OCI-LY7 (cell line): ENCODE measurements around the gene CIDEA. TPM values are rescaled to one million over a fixed set of nuclear protein-coding genes. Genes with fewer than 3 reads are reported as not detected.
A peak's percentile ranks its signal among the peaks of the same experiment; 100 is the strongest.

ENCODE experiments used
- BruUV-seq: library from RNA; stranded (reverse); fragments of 400-500 nt; replicated peaks from 2 replicates; lab custom pipeline; 2021; lab: Mats Ljungman, UMichigan
- CTCF ChIA-PET: fragments of 300-600 bp; sonication (Branson Sonifier 250); formaldehyde crosslinking; loops from one replicate; lab custom pipeline; 2022; ENCODE audit warnings: antibody characterized with exemption; ENCODE audit not compliant: unreplicated experiment; lab: Charles Lee
- POLR2A ChIA-PET: fragments of 300-600 bp; sonication (Branson Sonifier 250); formaldehyde crosslinking; loops from one replicate; lab custom pipeline; 2022; ENCODE audit warnings: antibody characterized with exemption; lab: Charles Lee
- DNase-seq: peaks from one replicate; pipeline ENCODE4 v3.0.0-alpha.2; 2015; ENCODE audit warnings: low spot score
- H2AFZ ChIP-seq: fragments of 200-600 bp; sonication (generic), shearing (Covaris generic); 2 replicates; pipeline ENCODE4 v1.6.1; 2014; ENCODE audit warnings: mild to moderate bottlenecking, antibody characterized with exemption, low read length, moderate library complexity
- H3K27ac ChIP-seq: fragments of 200-600 bp; sonication (generic); 2 replicates; pipeline ENCODE4 v1.5.1; 2014; ENCODE audit warnings: mixed run types, low read depth, mild to moderate bottlenecking, moderate library complexity, low read length, inconsistent platforms; ENCODE audit not compliant: poor library complexity, severe bottlenecking
- H3K36me3 ChIP-seq: fragments of 200-600 bp; sonication (generic); 2 replicates; pipeline ENCODE4 v1.6.1; 2014; ENCODE audit warnings: mild to moderate bottlenecking, antibody characterized with exemption, low read length, moderate library complexity, mixed read lengths; ENCODE audit not compliant: insufficient read depth
- H3K4me1 ChIP-seq: fragments of 200-600 bp; sonication (generic); 2 replicates; pipeline ENCODE4 v1.5.1; 2014; ENCODE audit warnings: mild to moderate bottlenecking, low read length; ENCODE audit not compliant: insufficient read depth, poor library complexity, severe bottlenecking
- H3K4me2 ChIP-seq: fragments of 200-600 bp; sonication (generic); 2 replicates; pipeline ENCODE4 v1.6.1; 2014; ENCODE audit warnings: mild to moderate bottlenecking, low read length
- H3K4me3 ChIP-seq: fragments of 200-600 bp; sonication (generic); 2 replicates; pipeline ENCODE4 v1.5.1; 2014; ENCODE audit warnings: mild to moderate bottlenecking, low read depth, low read length; ENCODE audit not compliant: poor library complexity, severe bottlenecking
- H3K79me2 ChIP-seq: fragments of 200-600 bp; sonication (generic); 2 replicates; pipeline ENCODE4 v1.6.1; 2016; ENCODE audit warnings: low read depth, mild to moderate bottlenecking, low read length, moderate library complexity, mixed read lengths; ENCODE audit not compliant: insufficient read depth
- H3K9me2 ChIP-seq: fragments of 200-600 bp; sonication (generic); 2 replicates; pipeline ENCODE4 v1.6.1; 2016; ENCODE audit warnings: mild to moderate bottlenecking, low read length, mixed read lengths; ENCODE audit not compliant: insufficient read depth
- H3K9me3 ChIP-seq: fragments of 200-600 bp; sonication (generic); 2 replicates; pipeline ENCODE4 v1.6.1; 2014; ENCODE audit warnings: mild to moderate bottlenecking, mixed run types, low read length, mixed read lengths
- H4K20me1 ChIP-seq: fragments of 200-600 bp; sonication (generic); 2 replicates; pipeline ENCODE4 v1.6.1; 2014; ENCODE audit warnings: mild to moderate bottlenecking, antibody characterized with exemption, low read length, moderate library complexity, mixed read lengths; ENCODE audit not compliant: insufficient read depth
- CTCF ChIP-seq: fragments of 200-600 bp; sonication (generic); conservative IDR thresholded peaks from 2 replicates; pipeline ENCODE4 v1.5.1; 2014; ENCODE audit warnings: mild to moderate bottlenecking, antibody characterized with exemption, low read length, moderate library complexity, mixed read lengths
- EZH2phosphoT487 ChIP-seq: fragments of 200-600 bp; sonication (generic); IDR thresholded peaks from 2 replicates; pipeline ENCODE4 v1.6.1; 2018; ENCODE audit warnings: low read depth, borderline replicate concordance, mild to moderate bottlenecking, mixed run types, antibody characterized with exemption, low read length, moderate library complexity, mixed read lengths
- intact Hi-C: fragments of 100-400 bp; cut with micrococcal nuclease; formaldehyde crosslinking; loops from one replicate; pipeline ENCODE4 v1.10.0; 2022; ENCODE audit not compliant: unreplicated experiment
- total RNA-seq, 2 experiments: library from RNA; depleted of rRNA in 1 of 2; stranded (reverse); fragments of >200 nt in 1 of 2; shearing (Covaris generic) in 1 of 2; gene quantifications; 2 replicates each; pipeline ENCODE4 v1.2.3, GENCODE V29; 2014 to 2022

Gene CIDEA
- total RNA-seq, 2 experiments from 2014 or later, result not detected

- TF ChIP-seq CTCF, result no peak
- TF ChIP-seq EZH2phosphoT487, result no peak
- no peak for DNase-seq
- Histone ChIP-seq H3K9me2 (no peaks in the 10 kb centered on the region), H2AFZ (no peak overlapping the region), H4K20me1 (no peaks in the 10 kb centered on the region), H3K4me1 (no peaks in the 10 kb centered on the region), H3K4me2 (no peak overlapping the region), H3K79me2 (no peaks in the 10 kb centered on the region), H3K9me3 (no peaks in the 10 kb centered on the region), H3K27ac (no peak overlapping the region), H3K36me3 (no peaks in the 10 kb centered on the region), H3K4me3 (no peak overlapping the region)
- CTCF ChIA-PET, result no interaction called here
- POLR2A ChIA-PET, result interaction anchor here (0.6 kb wide), 1 partner anchor 9 kb away, joined by 3 read pairs; no protein-coding TSS in a partner anchor
- intact Hi-C loops, result no loop called here
- no TSS peak for BruUV-seq
Measured at GRCh38 chr18:12245793-12246135, 8.4 kb upstream of the CIDEA start.

- BruUV-seq, result no TSS peak
- ChIA-PET POLR2A (no interaction called here), CTCF (no interaction called here)
- Histone ChIP-seq H3K36me3 (no peaks in the 10 kb centered on the region), H2AFZ (no peak overlapping the region), H4K20me1 (no peaks in the 10 kb centered on the region), H3K9me2 (no peaks in the 10 kb centered on the region), H3K27ac (no peak overlapping the region), H3K4me2 (no peak overlapping the region), H3K9me3 (no peaks in the 10 kb centered on the region), H3K79me2 (no peaks in the 10 kb centered on the region), H3K4me1 (no peaks in the 10 kb centered on the region), H3K4me3 (no peak overlapping the region)
- TF ChIP-seq CTCF (peak; percentile 49), EZH2phosphoT487 (no peak)
- DNase-seq, result no peak
- intact Hi-C loops, result no loop called here
Measured at GRCh38 chr18:12246849-12247808, 7.0 kb upstream of the CIDEA start.

GRCh38 chr18:12247946-12248345, 6.2 kb upstream of the CIDEA start:
- Histone ChIP-seq H3K4me1 (no peaks in the 10 kb centered on the region), H2AFZ (no peak overlapping the region), H3K27ac (no peak overlapping the region), H3K9me3 (no peaks in the 10 kb centered on the region), H3K36me3 (no peaks in the 10 kb centered on the region), H4K20me1 (no peaks in the 10 kb centered on the region), H3K4me2 (no peak overlapping the region), H3K9me2 (no peaks in the 10 kb centered on the region), H3K4me3 (no peak overlapping the region), H3K79me2 (no peaks in the 10 kb centered on the region)
- no peak for DNase-seq
- TF ChIP-seq EZH2phosphoT487 (no peak), CTCF (no peak)
- ChIA-PET CTCF (no interaction called here), POLR2A (no interaction called here)
- no TSS peak for BruUV-seq
- intact Hi-C loops, result no loop called here
